ENCODE measurements around the gene GCKR. TPM values are rescaled to one million over a fixed set of nuclear protein-coding genes. Genes with fewer than 3 reads are reported as not detected.

The GCKR gene
- total and polyA plus RNA-seq, 2 of the 13 experiments (the other 11 are each of a cell fraction or from before 2014, with no cell fraction given), result 15.2 to 48.3 TPM

DNA sequence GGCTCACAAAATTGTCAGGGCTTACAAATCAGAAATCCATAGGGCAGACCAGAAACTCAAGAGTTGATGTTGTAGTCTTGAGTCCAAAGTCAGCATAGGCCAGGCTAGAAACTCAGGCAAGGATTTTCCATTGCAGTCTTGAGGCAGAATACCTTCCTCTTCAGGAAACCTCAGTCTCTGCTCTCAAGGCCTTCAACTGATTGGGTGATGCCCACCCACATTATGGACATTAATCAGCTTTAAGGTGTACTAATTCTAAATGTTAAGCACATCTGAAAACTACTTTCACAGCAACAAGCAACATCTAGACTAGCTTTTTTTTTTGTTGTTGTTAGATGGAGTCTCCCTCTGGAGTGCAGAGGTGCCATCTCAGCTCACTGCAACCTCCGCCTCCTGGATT lies 54.9 kb downstream of the GCKR start:
- no peak for ATAC-seq
- no peak overlapping the region for H3K27ac ChIP-seq (ENCODE audit: extremely low read length, insufficient read depth, low read length)
- no peak for DNase-seq (ENCODE audit: low spot score)
- TF ChIP-seq, protein P1, sequence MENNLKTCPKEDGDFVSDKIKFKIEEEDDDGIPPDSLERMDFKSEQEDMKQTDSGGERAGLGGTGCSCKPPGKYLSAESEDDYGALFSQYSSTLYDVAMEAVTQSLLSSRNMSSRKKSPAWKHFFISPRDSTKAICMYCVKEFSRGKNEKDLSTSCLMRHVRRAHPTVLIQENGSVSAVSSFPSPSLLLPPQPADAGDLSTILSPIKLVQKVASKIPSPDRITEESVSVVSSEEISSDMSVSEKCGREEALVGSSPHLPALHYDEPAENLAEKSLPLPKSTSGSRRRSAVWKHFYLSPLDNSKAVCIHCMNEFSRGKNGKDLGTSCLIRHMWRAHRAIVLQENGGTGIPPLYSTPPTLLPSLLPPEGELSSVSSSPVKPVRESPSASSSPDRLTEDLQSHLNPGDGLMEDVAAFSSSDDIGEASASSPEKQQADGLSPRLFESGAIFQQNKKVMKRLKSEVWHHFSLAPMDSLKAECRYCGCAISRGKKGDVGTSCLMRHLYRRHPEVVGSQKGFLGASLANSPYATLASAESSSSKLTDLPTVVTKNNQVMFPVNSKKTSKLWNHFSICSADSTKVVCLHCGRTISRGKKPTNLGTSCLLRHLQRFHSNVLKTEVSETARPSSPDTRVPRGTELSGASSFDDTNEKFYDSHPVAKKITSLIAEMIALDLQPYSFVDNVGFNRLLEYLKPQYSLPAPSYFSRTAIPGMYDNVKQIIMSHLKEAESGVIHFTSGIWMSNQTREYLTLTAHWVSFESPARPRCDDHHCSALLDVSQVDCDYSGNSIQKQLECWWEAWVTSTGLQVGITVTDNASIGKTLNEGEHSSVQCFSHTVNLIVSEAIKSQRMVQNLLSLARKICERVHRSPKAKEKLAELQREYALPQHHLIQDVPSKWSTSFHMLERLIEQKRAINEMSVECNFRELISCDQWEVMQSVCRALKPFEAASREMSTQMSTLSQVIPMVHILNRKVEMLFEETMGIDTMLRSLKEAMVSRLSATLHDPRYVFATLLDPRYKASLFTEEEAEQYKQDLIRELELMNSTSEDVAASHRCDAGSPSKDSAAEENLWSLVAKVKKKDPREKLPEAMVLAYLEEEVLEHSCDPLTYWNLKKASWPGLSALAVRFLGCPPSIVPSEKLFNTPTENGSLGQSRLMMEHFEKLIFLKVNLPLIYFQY (CRISPR knock-in tag; IDR thresholded peaks at IDR 0.05; ENCODE audit: borderline replicate concordance), result no peak
- no peak for TF ChIP-seq ZNF543 (CRISPR knock-in tag; IDR thresholded peaks at IDR 0.05)
- WGBS (ENCODE audit: low lambda C conversion rate), result 97% methylated on average over 1 of the region's 1 CpG
- H4K20me1 ChIP-seq (ENCODE audit: insufficient read depth, low read length), result no peaks in the 10 kb centered on the region
- in situ Hi-C loops (cut with HindIII; ENCODE audit: extremely low pct_ligation_motif_present, low pct_unique_long_range_greater_than_20kb), result no loop called here
- intact Hi-C loops (cut with micrococcal nuclease; ENCODE audit: unreplicated experiment), result no loop called here
- H3K4me3 ChIP-seq (replicated peaks in 1 of 3; ENCODE audit: insufficient read depth in 1 of 3, low read depth in 2 of 3, low read length in 3 of 3), result no peak overlapping the region
- no peaks in the 10 kb centered on the region for H3K9me3 ChIP-seq (ENCODE audit: low read length)
- H3K9ac ChIP-seq (ENCODE audit: insufficient read depth, low read depth, low read length), result no peak overlapping the region
- H3K27me3 ChIP-seq (ENCODE audit: control insufficient read depth in 1 of 2, insufficient read depth in 2 of 2, low read length in 2 of 2), result no peaks in the 10 kb centered on the region
- ChIA-PET CTCF (ENCODE audit: low intra/inter-chr PET ratio, low total read pairs) (no interaction called here), POLR2A (interaction anchor here (1.2 kb wide), 1 partner anchor 31 kb away, joined by 3 read pairs; the partner anchor contains the start of gene ZNF512)
- no peaks in the 10 kb centered on the region for H3K36me3 ChIP-seq (replicated peaks in 1 of 2; ENCODE audit: control insufficient read depth in 1 of 2, insufficient read depth in 2 of 2, low read length in 2 of 2)
- BruUV-seq (replicated peaks), result no TSS peak
- no peak for FAIRE-seq
- no peak overlapping the region for H3K4me2 ChIP-seq (ENCODE audit: low read depth, low read length)
- H3K79me2 ChIP-seq (ENCODE audit: insufficient read depth, low read length), result no peaks in the 10 kb centered on the region
- peaks cover 10% of the 10 kb centered on the region for H3K4me1 ChIP-seq (ENCODE audit: insufficient read depth, low read length)
- no peak overlapping the region for H2AFZ ChIP-seq (ENCODE audit: low read length)

DNA sequence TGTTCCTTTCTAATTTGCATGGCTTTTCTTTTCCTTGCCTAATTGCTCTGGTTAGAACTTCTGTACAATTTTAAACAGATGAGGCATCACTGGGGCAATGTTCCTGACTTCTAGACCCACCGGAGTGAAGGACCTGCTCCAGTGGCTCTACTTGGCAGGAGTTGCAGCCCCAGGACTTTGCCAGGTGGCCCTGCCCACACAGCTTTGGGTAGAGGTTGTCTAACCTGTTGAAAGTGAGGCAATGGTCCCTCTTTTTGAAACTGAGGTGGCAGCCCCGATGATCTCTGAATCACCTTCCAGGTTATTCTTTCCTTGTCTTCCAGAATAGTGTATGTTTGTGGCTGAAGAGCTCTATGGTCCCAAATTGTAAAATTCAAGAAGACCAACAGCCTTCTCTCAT lies 56.3 kb downstream of the GCKR start:
- ATAC-seq (no peak), DNase-seq (ENCODE audit: low spot score) (no peak), FAIRE-seq (no peak)
- H3K9me3 ChIP-seq (ENCODE audit: low read length), result no peaks in the 10 kb centered on the region
- no peak overlapping the region for H3K4me2 ChIP-seq (ENCODE audit: low read depth, low read length)
- H3K4me3 ChIP-seq (replicated peaks in 1 of 3; ENCODE audit: insufficient read depth in 1 of 3, low read depth in 2 of 3, low read length in 3 of 3), result no peak overlapping the region
- H3K36me3 ChIP-seq (replicated peaks in 1 of 2; ENCODE audit: control insufficient read depth in 1 of 2, insufficient read depth in 2 of 2, low read length in 2 of 2), result no peaks in the 10 kb centered on the region
- intact Hi-C loops (cut with micrococcal nuclease; ENCODE audit: unreplicated experiment), result no loop called here
- H3K9ac ChIP-seq (ENCODE audit: insufficient read depth, low read depth, low read length), result no peak overlapping the region
- H3K79me2 ChIP-seq (ENCODE audit: insufficient read depth, low read length), result no peaks in the 10 kb centered on the region
- H3K4me1 ChIP-seq (ENCODE audit: insufficient read depth, low read length), result peaks cover 10% of the 10 kb centered on the region
- no peaks in the 10 kb centered on the region for H4K20me1 ChIP-seq (ENCODE audit: insufficient read depth, low read length)
- WGBS (ENCODE audit: low lambda C conversion rate), result 29% methylated on average over 2 of the region's 2 CpGs
- no peaks in the 10 kb centered on the region for H3K27me3 ChIP-seq (ENCODE audit: control insufficient read depth in 1 of 2, insufficient read depth in 2 of 2, low read length in 2 of 2)
- POLR2A ChIA-PET, result interaction anchor here (1.2 kb wide), 1 partner anchor 30 kb away, joined by 3 read pairs; the partner anchor contains the start of gene ZNF512
- no peak overlapping the region for H3K27ac ChIP-seq (ENCODE audit: extremely low read length, insufficient read depth, low read length)
- no peak overlapping the region for H2AFZ ChIP-seq (ENCODE audit: low read length)
- CTCF ChIA-PET (ENCODE audit: low intra/inter-chr PET ratio, low total read pairs), result no interaction called here
- in situ Hi-C loops (cut with HindIII; ENCODE audit: extremely low pct_ligation_motif_present, low pct_unique_long_range_greater_than_20kb), result no loop called here
- no TSS peak for BruUV-seq (replicated peaks)
- TF ChIP-seq, protein P2, sequence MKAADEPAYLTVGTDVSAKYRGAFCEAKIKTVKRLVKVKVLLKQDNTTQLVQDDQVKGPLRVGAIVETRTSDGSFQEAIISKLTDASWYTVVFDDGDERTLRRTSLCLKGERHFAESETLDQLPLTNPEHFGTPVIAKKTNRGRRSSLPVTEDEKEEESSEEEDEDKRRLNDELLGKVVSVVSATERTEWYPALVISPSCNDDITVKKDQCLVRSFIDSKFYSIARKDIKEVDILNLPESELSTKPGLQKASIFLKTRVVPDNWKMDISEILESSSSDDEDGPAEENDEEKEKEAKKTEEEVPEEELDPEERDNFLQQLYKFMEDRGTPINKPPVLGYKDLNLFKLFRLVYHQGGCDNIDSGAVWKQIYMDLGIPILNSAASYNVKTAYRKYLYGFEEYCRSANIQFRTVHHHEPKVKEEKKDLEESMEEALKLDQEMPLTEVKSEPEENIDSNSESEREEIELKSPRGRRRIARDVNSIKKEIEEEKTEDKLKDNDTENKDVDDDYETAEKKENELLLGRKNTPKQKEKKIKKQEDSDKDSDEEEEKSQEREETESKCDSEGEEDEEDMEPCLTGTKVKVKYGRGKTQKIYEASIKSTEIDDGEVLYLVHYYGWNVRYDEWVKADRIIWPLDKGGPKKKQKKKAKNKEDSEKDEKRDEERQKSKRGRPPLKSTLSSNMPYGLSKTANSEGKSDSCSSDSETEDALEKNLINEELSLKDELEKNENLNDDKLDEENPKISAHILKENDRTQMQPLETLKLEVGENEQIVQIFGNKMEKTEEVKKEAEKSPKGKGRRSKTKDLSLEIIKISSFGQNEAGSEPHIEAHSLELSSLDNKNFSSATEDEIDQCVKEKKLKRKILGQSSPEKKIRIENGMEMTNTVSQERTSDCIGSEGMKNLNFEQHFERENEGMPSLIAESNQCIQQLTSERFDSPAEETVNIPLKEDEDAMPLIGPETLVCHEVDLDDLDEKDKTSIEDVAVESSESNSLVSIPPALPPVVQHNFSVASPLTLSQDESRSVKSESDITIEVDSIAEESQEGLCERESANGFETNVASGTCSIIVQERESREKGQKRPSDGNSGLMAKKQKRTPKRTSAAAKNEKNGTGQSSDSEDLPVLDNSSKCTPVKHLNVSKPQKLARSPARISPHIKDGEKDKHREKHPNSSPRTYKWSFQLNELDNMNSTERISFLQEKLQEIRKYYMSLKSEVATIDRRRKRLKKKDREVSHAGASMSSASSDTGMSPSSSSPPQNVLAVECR (CRISPR knock-in tag; IDR thresholded peaks at IDR 0.05; ENCODE audit: borderline replicate concordance), result no peak
- TF ChIP-seq, protein P3, sequence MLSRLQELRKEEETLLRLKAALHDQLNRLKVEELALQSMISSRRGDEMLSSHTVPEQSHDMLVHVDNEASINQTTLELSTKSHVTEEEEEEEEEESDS (CRISPR knock-in tag; IDR thresholded peaks at IDR 0.05; ENCODE audit: borderline replicate concordance), result no peak
- TF ChIP-seq KDM6A (CRISPR knock-in tag; IDR thresholded peaks at IDR 0.05; ENCODE audit: low read depth) (no peak), GABPA (IDR thresholded peaks at IDR 0.05; ENCODE audit: low read depth, low read length) (no peak), GABPA (CRISPR knock-in tag; IDR thresholded peaks at IDR 0.05; ENCODE audit: low read depth) (no peak), POLR2AphosphoS5 (IDR thresholded peaks at IDR 0.05; ENCODE audit: low read depth, low read length) (no peak), SP5 (CRISPR knock-in tag; IDR thresholded peaks at IDR 0.05; ENCODE audit: borderline replicate concordance, low read depth) (no peak)
- TF ChIP-seq, protein P4, sequence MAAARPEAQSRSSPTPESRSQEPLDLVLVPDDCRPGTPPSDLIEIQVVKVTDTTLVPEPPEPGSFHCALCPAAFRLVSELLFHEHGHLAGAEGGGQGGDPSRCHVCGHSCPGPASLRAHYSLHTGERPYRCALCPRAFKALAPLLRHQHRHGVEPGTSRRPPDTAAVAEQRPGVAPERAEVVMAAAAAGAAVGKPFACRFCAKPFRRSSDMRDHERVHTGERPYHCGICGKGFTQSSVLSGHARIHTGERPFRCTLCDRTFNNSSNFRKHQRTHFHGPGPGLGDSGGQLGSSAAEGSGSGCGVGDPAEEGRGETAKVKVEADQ (CRISPR knock-in tag; IDR thresholded peaks at IDR 0.05; ENCODE audit: borderline replicate concordance), result no peak

All from HepG2 (cell line).